ENCODE results near the gene ECHDC3. TPM values are rescaled to one million over a fixed set of nuclear protein-coding genes. Genes with fewer than 3 reads are reported as not detected.

The ECHDC3 gene
- total RNA-seq, 4 donors from 2014 or later: 138 to 577 (median 292) TPM

GRCh38 chr10:11700539-11700938 lies 41.6 kb upstream of the ECHDC3 start:
- TF ChIP-seq CTCF (IDR thresholded peaks at IDR 0.05): no peak
- ATAC-seq (ENCODE audit: low FRiP score) (no peak), DNase-seq (ENCODE audit: low spot score) (no peak)

GRCh38 chr10:11701451-11702095 lies 40.6 kb upstream of the ECHDC3 start:
- ATAC-seq (ENCODE audit: low FRiP score) (no peak), DNase-seq (ENCODE audit: low spot score) (no peak)
- TF ChIP-seq CTCF (IDR thresholded peaks at IDR 0.05): no peak

- ATAC-seq (ENCODE audit: low FRiP score) (no peak), DNase-seq (ENCODE audit: low spot score) (no peak)
- TF ChIP-seq CTCF (IDR thresholded peaks at IDR 0.05): no peak
These were observed 39.9 kb upstream of the ECHDC3 start for GRCh38 chr10:11702264-11702663.

- no peak for DNase-seq (ENCODE audit: low spot score)
- no peak for TF ChIP-seq CTCF (IDR thresholded peaks at IDR 0.05)
- no peak for ATAC-seq (ENCODE audit: low FRiP score)
These were observed 38.1 kb upstream of the ECHDC3 start for GRCh38 chr10:11704092-11704491.

GRCh38 chr10:11705722-11706121 lies 36.5 kb upstream of the ECHDC3 start:
- ATAC-seq (ENCODE audit: low FRiP score) (no peak), DNase-seq (ENCODE audit: low spot score) (no peak)
- TF ChIP-seq CTCF (IDR thresholded peaks at IDR 0.05): no peak

- TF ChIP-seq CTCF (IDR thresholded peaks at IDR 0.05): no peak
- ATAC-seq (ENCODE audit: low FRiP score): no peak
- DNase-seq (ENCODE audit: low spot score): no peak
These were observed 35.2 kb upstream of the ECHDC3 start for GRCh38 chr10:11706895-11707567.
